Measurements from ENCODE around the gene GRIFIN. TPM values are rescaled to one million over a fixed set of nuclear protein-coding genes. Genes with fewer than 3 reads are reported as not detected.

Gene GRIFIN
- total and polyA plus RNA-seq, 4 donors, result not detected

- WGBS, 2 donors, result 86 to 90% methylated on average over 10 of the region's 10 CpGs
- DNase-seq, result no peak
- Histone ChIP-seq H3K4me1 (ENCODE audit: control insufficient read depth in 5 of 5, insufficient read depth in 5 of 5, low read length in 5 of 5) (peaks cover 0 to 20% (median 3%) of the 10 kb centered on the region in 5 donors), H3K27ac (ENCODE audit: low read depth in 1 of 2, low read length in 1 of 2) (no peak overlapping the region), H3K36me3 (ENCODE audit: control insufficient read depth in 4 of 4, insufficient read depth in 4 of 4, low read length in 4 of 4) (no peaks in the 10 kb centered on the region), H3K4me3 (no peak overlapping the region), H3K27me3 (ENCODE audit: control insufficient read depth in 3 of 3, insufficient read depth in 3 of 3, low read length in 2 of 3) (peaks cover 0 to 9% (median 2%) of the 10 kb centered on the region in 3 donors), H3K9ac (ENCODE audit: insufficient read depth in 1 of 2, low read length in 2 of 2) (no peak overlapping the region), H3K9me3 (ENCODE audit: control insufficient read depth in 4 of 4, insufficient read depth in 3 of 4, low read length in 3 of 4) (peaks cover 0 to 10% (median 0%) of the 10 kb centered on the region in 4 donors)
- ATAC-seq (ENCODE audit: insufficient read depth, low FRiP score), result no peak
- no peak for TF ChIP-seq CTCF (IDR thresholded peaks at IDR 0.05; ENCODE audit: control extremely low read depth, extremely low read depth)
Observed at GRCh38 chr7:2482725-2483451, 6.7 kb upstream of the GRIFIN start.

GRCh38 chr7:2481195-2481594 is 5.0 kb upstream of the GRIFIN start:
- no peaks in the 10 kb centered on the region for H3K36me3 ChIP-seq (ENCODE audit: control insufficient read depth in 4 of 4, insufficient read depth in 4 of 4, low read length in 4 of 4)
- H3K4me1 ChIP-seq (ENCODE audit: control insufficient read depth in 5 of 5, insufficient read depth in 5 of 5, low read length in 5 of 5), result peaks cover 0 to 18% (median 8%) of the 10 kb centered on the region in 5 donors
- no peak overlapping the region for H3K4me3 ChIP-seq
- no peak overlapping the region for H3K27ac ChIP-seq (ENCODE audit: low read depth in 1 of 2, low read length in 1 of 2)
- H3K27me3 ChIP-seq (ENCODE audit: control insufficient read depth in 3 of 3, insufficient read depth in 3 of 3, low read length in 2 of 3), result peaks cover 0 to 9% (median 2%) of the 10 kb centered on the region in 3 donors
- peaks cover 0 to 10% (median 0%) of the 10 kb centered on the region in 4 donors for H3K9me3 ChIP-seq (ENCODE audit: control insufficient read depth in 4 of 4, insufficient read depth in 3 of 4, low read length in 3 of 4)
- TF ChIP-seq CTCF (IDR thresholded peaks at IDR 0.05; ENCODE audit: control extremely low read depth, extremely low read depth), result no peak
- DNase-seq, result no peak
- H3K9ac ChIP-seq (ENCODE audit: insufficient read depth in 1 of 2, low read length in 2 of 2), result no peak overlapping the region
- 87 to 89% methylated on average over 4 of the region's 4 CpGs for WGBS, 2 donors
- no peak for ATAC-seq (ENCODE audit: insufficient read depth, low FRiP score)

- H3K4me1 ChIP-seq (ENCODE audit: control insufficient read depth in 5 of 5, insufficient read depth in 5 of 5, low read length in 5 of 5), result peaks cover 0 to 18% (median 8%) of the 10 kb centered on the region in 5 donors
- no peak overlapping the region for H3K4me3 ChIP-seq
- H3K9ac ChIP-seq (ENCODE audit: insufficient read depth in 1 of 2, low read length in 2 of 2), result no peak overlapping the region
- TF ChIP-seq CTCF (IDR thresholded peaks at IDR 0.05; ENCODE audit: control extremely low read depth, extremely low read depth), result no peak
- no peaks in the 10 kb centered on the region for H3K36me3 ChIP-seq (ENCODE audit: control insufficient read depth in 4 of 4, insufficient read depth in 4 of 4, low read length in 4 of 4)
- peaks cover 0 to 9% (median 2%) of the 10 kb centered on the region in 3 donors for H3K27me3 ChIP-seq (ENCODE audit: control insufficient read depth in 3 of 3, insufficient read depth in 3 of 3, low read length in 2 of 3)
- ATAC-seq (ENCODE audit: insufficient read depth, low FRiP score) (no peak), DNase-seq (peak; percentile 23 to 50 (median 40))
- no peak overlapping the region for H3K27ac ChIP-seq (ENCODE audit: low read depth in 1 of 2, low read length in 1 of 2)
- WGBS, 2 donors, result 64 to 68% methylated on average over 21 of the region's 21 CpGs
- H3K9me3 ChIP-seq (ENCODE audit: control insufficient read depth in 4 of 4, insufficient read depth in 3 of 4, low read length in 3 of 4), result peaks cover 0 to 10% (median 0%) of the 10 kb centered on the region in 4 donors
Observed at GRCh38 chr7:2480070-2480408, 3.8 kb upstream of the GRIFIN start.
